Endothelial cell of umbilical vein (primary cell): Measurements from ENCODE around the gene TTLL5. TPM values are rescaled to one million over a fixed set of nuclear protein-coding genes. Genes with fewer than 3 reads are reported as not detected.

Experiments
- BruUV-seq: library from RNA; stranded (reverse); fragments of 400-500 nt; replicated peaks from 2 replicates; lab custom pipeline; 2021; lab: Mats Ljungman, UMichigan
- CTCF ChIA-PET: fragments of 300-600, 350-600 bp; sonication (Branson Sonifier 250); formaldehyde crosslinking; loops from one replicate; lab custom pipeline; 2021; ENCODE audit warnings: antibody characterized with exemption, inconsistent platforms; lab: Charles Lee
- POLR2A ChIA-PET: fragments of 300-600, 350-600 bp; sonication (Branson Sonifier 250); formaldehyde crosslinking; loops from one replicate; lab custom pipeline; 2021; ENCODE audit warnings: antibody characterized with exemption, inconsistent platforms; lab: Charles Lee
- DNase-seq: peaks from one replicate; pipeline ENCODE4 v3.0.0-alpha.2; 2011; ENCODE audit warnings: low read depth, low spot score
- FAIRE-seq: peaks from 2 replicates; lab custom pipeline; 2011; peaks lifted over from hg19 to GRCh38; lab: Jason Lieb, UNC
- H2AFZ ChIP-seq: 2 replicates; pipeline ENCODE4 v1.6.0; 2012; ENCODE audit warnings: low read depth, low read length, control low read depth, inconsistent platforms
- H3K27ac ChIP-seq: 2 replicates; pipeline ENCODE4 v1.5.1; 2011; ENCODE audit warnings: low read depth, mild to moderate bottlenecking, control low read depth, low read length, moderate library complexity; ENCODE audit not compliant: insufficient read depth
- H3K27me3 ChIP-seq, 2 experiments: 2 replicates each; pipeline versions ENCODE4 v1.6.0 to v1.6.1; 2011; ENCODE audit warnings: low read length in 2 of 2, mixed read lengths in 1 of 2; ENCODE audit not compliant: control insufficient read depth in 2 of 2, insufficient read depth in 2 of 2
- H3K36me3 ChIP-seq, 2 experiments: 2 replicates in 1 of 2; 3 replicates in 1 of 2; pipeline ENCODE4 v1.5.1; 2011; ENCODE audit warnings: low read length in 2 of 2, mild to moderate bottlenecking in 1 of 2, moderate library complexity in 1 of 2; ENCODE audit not compliant: control insufficient read depth in 2 of 2, insufficient read depth in 2 of 2; ENCODE audit errors: extremely low read depth in 1 of 2
- H3K4me1 ChIP-seq: 3 replicates; pipeline ENCODE4 v1.5.1; 2011; ENCODE audit warnings: mild to moderate bottlenecking, low read length; ENCODE audit not compliant: control insufficient read depth, insufficient read depth; ENCODE audit errors: extremely low read depth
- H3K4me2 ChIP-seq: 2 replicates; pipeline ENCODE4 v1.6.1; 2011; ENCODE audit warnings: low read length, control low read depth, mixed read lengths; ENCODE audit not compliant: insufficient read depth
- H3K4me3 ChIP-seq, 3 experiments: fragments of 200-600 bp in 1 of 3; sonication (generic), shearing (Covaris generic) in 1 of 3; replicated peaks in 1 of 3; 2 replicates each; pipeline ENCODE4 v1.5.1; 2011 to 2016; ENCODE audit warnings: control low read depth in 3 of 3, low read length in 3 of 3, mild to moderate bottlenecking in 2 of 3, inconsistent platforms in 1 of 3, low read depth in 1 of 3, moderate library complexity in 1 of 3; ENCODE audit not compliant: insufficient read depth in 1 of 3
- H3K79me2 ChIP-seq: 2 replicates; pipeline ENCODE4 v1.6.0; 2012; ENCODE audit warnings: low read length, inconsistent platforms; ENCODE audit not compliant: control insufficient read depth, insufficient read depth
- H3K9ac ChIP-seq: replicated peaks from 2 replicates; pipeline ENCODE3; 2011; ENCODE audit warnings: low read length, control low read depth; ENCODE audit not compliant: insufficient read depth; ENCODE audit errors: extremely low read depth
- H3K9me1 ChIP-seq: replicated peaks from 3 replicates; pipeline ENCODE4 v1.6.0; 2011; ENCODE audit warnings: mild to moderate bottlenecking, low read length; ENCODE audit not compliant: control insufficient read depth, insufficient read depth; ENCODE audit errors: extremely low read depth
- H3K9me3 ChIP-seq: replicated peaks from 2 replicates; pipeline ENCODE4 v1.5.1; 2012; ENCODE audit warnings: low read length, inconsistent platforms; ENCODE audit not compliant: control insufficient read depth, insufficient read depth
- H4K20me1 ChIP-seq: replicated peaks from 2 replicates; pipeline ENCODE3; 2011; ENCODE audit warnings: mild to moderate bottlenecking, low read length; ENCODE audit not compliant: control insufficient read depth, insufficient read depth; ENCODE audit errors: extremely low read depth
- CTCF ChIP-seq, 2 donors: IDR thresholded peaks; 1 replicate in 1 of 2; 2 replicates in 1 of 2; pipeline ENCODE4 v1.5.1; 2011; ENCODE audit warnings: low read length in 2 of 2, mild to moderate bottlenecking in 2 of 2, moderate library complexity in 2 of 2, control low read depth in 1 of 2, inconsistent platforms in 1 of 2, low read depth in 1 of 2; ENCODE audit not compliant: insufficient read depth in 1 of 2; ENCODE audit errors: extremely low read depth in 1 of 2
- EZH2 ChIP-seq: IDR thresholded peaks from 2 replicates; pipeline ENCODE4 v1.6.1; 2012; ENCODE audit warnings: borderline replicate concordance, low read depth, mild to moderate bottlenecking, moderate library complexity, low read length, inconsistent platforms; ENCODE audit not compliant: severe bottlenecking
- FOS ChIP-seq: IDR thresholded peaks from 2 replicates; pipeline ENCODE4 v1.6.1; 2011; ENCODE audit warnings: mild to moderate bottlenecking, low read length, moderate library complexity, borderline replicate concordance; ENCODE audit not compliant: insufficient read depth
- GATA2 ChIP-seq: IDR thresholded peaks from 2 replicates; pipeline ENCODE4 v1.7.0; 2011; ENCODE audit warnings: low read depth, mild to moderate bottlenecking, moderate library complexity, mixed read lengths, low read length; ENCODE audit not compliant: insufficient read length, insufficient read depth
- JUN ChIP-seq: IDR thresholded peaks from 2 replicates; pipeline ENCODE4 v1.6.1; 2011; ENCODE audit warnings: borderline replicate concordance, low read depth; ENCODE audit not compliant: insufficient read length, insufficient read depth
- MAX ChIP-seq: IDR thresholded peaks from 2 replicates; pipeline ENCODE4 v1.6.1; 2011; ENCODE audit not compliant: insufficient read depth, insufficient read length
- MYC ChIP-seq: IDR thresholded peaks from one replicate; pipeline ENCODE4 v1.6.1; 2011; ENCODE audit warnings: mild to moderate bottlenecking, low read depth, low read length
- POLR2A ChIP-seq: IDR thresholded peaks from 2 replicates; pipeline ENCODE4 v1.6.1; 2012; ENCODE audit warnings: low read depth, mild to moderate bottlenecking, control low read depth, low read length
- POLR2AphosphoS5 ChIP-seq: IDR thresholded peaks from 2 replicates; pipeline ENCODE4 v1.6.1; 2012; ENCODE audit warnings: low read depth, mild to moderate bottlenecking, control low read depth, low read length, moderate library complexity; ENCODE audit not compliant: insufficient read depth
- dilution Hi-C: fragments of 300-500 bp; cut with MboI; formaldehyde crosslinking; loops from one replicate; pipeline ENCODE4 v1.15.0; 2019; ENCODE audit warnings: low sequenced_read_pairs; ENCODE audit not compliant: extremely low pct_ligation_motif_present
- intact Hi-C: fragments of 100-400 bp; cut with micrococcal nuclease; formaldehyde crosslinking; loops from one replicate; pipeline ENCODE4 v1.10.0; 2022
- polyA plus RNA-seq, 4 experiments: library from polyadenylated mRNA; depleted of rRNA in 3 of 4; stranded (reverse) in 3 of 4; unstranded in 1 of 4; fragments of >200 nt; gene quantifications; 2 replicates each; pipeline versions ENCODE4 v1.2.1 to v1.2.3, GENCODE V29; 2011 to 2012; ENCODE audit warnings: missing spikeins in 1 of 4
- total RNA-seq: library from RNA; stranded (reverse); gene quantifications from 2 replicates; pipeline ENCODE4 v1.2.3, GENCODE V29; 2021

TTLL5 gene
- total and polyA plus RNA-seq, 2 donors (not counting 3 experiments of a cell fraction or from before 2014, with no cell fraction given) = 33.2 to 93.6 TPM

- CTCF ChIA-PET = interaction anchor here (1.0 to 3.6 kb wide), 3 partner anchors 17 to 79 kb away, joined by 3 to 17 read pairs (median 4); no protein-coding TSS in a partner anchor
- Histone ChIP-seq H3K9me1 (no peaks in the 10 kb centered on the region), H3K4me3 (no peak overlapping the region), H3K9ac (no peak overlapping the region), H3K4me2 (no peak overlapping the region), H3K9me3 (no peaks in the 10 kb centered on the region), H3K27ac (no peak overlapping the region), H4K20me1 (no peaks in the 10 kb centered on the region), H3K4me1 (no peaks in the 10 kb centered on the region), H2AFZ (no peak overlapping the region), H3K27me3 (no peaks in the 10 kb centered on the region), H3K79me2 (no peaks in the 10 kb centered on the region), H3K36me3 (peaks cover 3 to 4% of the 10 kb centered on the region in 2 experiments)
- POLR2A ChIA-PET = no interaction called here
- dilution Hi-C loops (no loop called here), intact Hi-C loops (no loop called here)
- FAIRE-seq = no peak
- no peak for TF ChIP-seq MYC
- TF ChIP-seq CTCF (IDR thresholded peaks at IDR 0.05; ENCODE audit: extremely low read depth in 1 of 2, insufficient read depth in 1 of 2, low read depth in 1 of 2, low read length in 2 of 2) = no peak
- TF ChIP-seq POLR2AphosphoS5 = no peak
- TF ChIP-seq JUN = no peak
- TF ChIP-seq EZH2 = no peak
- no peak for TF ChIP-seq POLR2A
- no peak for TF ChIP-seq GATA2
- TF ChIP-seq FOS = no peak
- TF ChIP-seq MAX = no peak
- no TSS peak for BruUV-seq
- DNase-seq = no peak
These were observed 166.3 kb downstream of the TTLL5 start for GRCh38 chr14:75827331-75827730.
